HL-60/S4 treated with phorbol 12-myristate 13-acetate at 8.2 ng/mL for 4 days and 3 days (cell line): ENCODE data around the gene INPP5B.
"Not testable (repeated sequence)": the region's sequence is repeated elsewhere in the genome, so short reads cannot be mapped to it uniquely, and the experiment has no call there.

Experiments
- in situ Hi-C: fragments of 300-500 bp; cut with MboI; formaldehyde crosslinking; loops from 2 replicates; pipeline ENCODE4 v1.15.0; 2022; ENCODE audit warnings: low sequenced_read_pairs

Gene INPP5B

GRCh38 chr1:37914719-37915475 lies 32.0 kb downstream of the INPP5B start:
- in situ Hi-C loops, result no loop called here

- in situ Hi-C loops, result not testable (repeated sequence)
These were observed 35.4 kb downstream of the INPP5B start for GRCh38 chr1:37911478-37911877.

- in situ Hi-C loops, result not testable (repeated sequence)
These were observed 36.0 kb downstream of the INPP5B start for GRCh38 chr1:37910886-37911285.

GRCh38 chr1:37908531-37908930 lies 38.3 kb downstream of the INPP5B start:
- in situ Hi-C loops, result not testable (repeated sequence)

- in situ Hi-C loops, result not testable (repeated sequence)
These were observed 39.3 kb downstream of the INPP5B start for GRCh38 chr1:37907416-37908125.

GRCh38 chr1:37906591-37906990 lies 40.3 kb downstream of the INPP5B start:
- in situ Hi-C loops, result not testable (repeated sequence)

GRCh38 chr1:37905727-37906126 lies 41.1 kb downstream of the INPP5B start:
- in situ Hi-C loops, result no loop called here

- in situ Hi-C loops, result not testable (repeated sequence)
These were observed 42.9 kb downstream of the INPP5B start for GRCh38 chr1:37903921-37904320.

- in situ Hi-C loops, result no loop called here
These were observed 43.9 kb downstream of the INPP5B start for GRCh38 chr1:37902983-37903382.

GRCh38 chr1:37901893-37902225 lies 45.0 kb downstream of the INPP5B start:
- in situ Hi-C loops, result no loop called here

- in situ Hi-C loops, result no loop called here
These were observed 45.5 kb downstream of the INPP5B start for GRCh38 chr1:37901191-37901892.

GRCh38 chr1:37897563-37897962 lies 49.3 kb downstream of the INPP5B start:
- in situ Hi-C loops, result not testable (repeated sequence)

GRCh38 chr1:37893673-37894072 lies 53.2 kb downstream of the INPP5B start:
- in situ Hi-C loops, result no loop called here

GRCh38 chr1:37892151-37893047 lies 54.5 kb downstream of the INPP5B start:
- in situ Hi-C loops, result no loop called here

- in situ Hi-C loops, result no loop called here
These were observed 56.4 kb downstream of the INPP5B start for GRCh38 chr1:37890378-37891014.

- in situ Hi-C loops, result no loop called here
These were observed 58.7 kb downstream of the INPP5B start for GRCh38 chr1:37888022-37888700.

GRCh38 chr1:37884145-37884544 lies 62.7 kb downstream of the INPP5B start:
- in situ Hi-C loops, result no loop called here

GRCh38 chr1:37883671-37884070 lies 63.2 kb downstream of the INPP5B start:
- in situ Hi-C loops, result no loop called here

- in situ Hi-C loops, result no loop called here
These were observed 67.0 kb downstream of the INPP5B start for GRCh38 chr1:37879865-37880264.

GRCh38 chr1:37878071-37878470 lies 68.8 kb downstream of the INPP5B start:
- in situ Hi-C loops, result no loop called here
